HL-60/S4 treated with phorbol 12-myristate 13-acetate at 8.2 ng/mL for 4 days and 3 days (cell line): Measurements from ENCODE around the gene ANKFY1.
"Not testable (repeated sequence)": the region's sequence is repeated elsewhere in the genome, so short reads cannot be mapped to it uniquely, and the experiment has no call there.

Experiments
- in situ Hi-C: fragments of 300-500 bp; cut with MboI; formaldehyde crosslinking; loops from 2 replicates; pipeline ENCODE4 v1.15.0; 2022; ENCODE audit warnings: low sequenced_read_pairs

Gene ANKFY1

GRCh38 chr17:4262703-4263102 lies 1.1 kb downstream of the ANKFY1 start:
- in situ Hi-C loops = no loop called here

- in situ Hi-C loops = no loop called here
Measured at GRCh38 chr17:4261452-4261851, 2.3 kb downstream of the ANKFY1 start.

- in situ Hi-C loops = no loop called here
Measured at GRCh38 chr17:4258867-4259266, 4.9 kb downstream of the ANKFY1 start.

GRCh38 chr17:4256952-4257351 lies 6.8 kb downstream of the ANKFY1 start:
- in situ Hi-C loops = no loop called here

GRCh38 chr17:4255271-4255670 lies 8.5 kb downstream of the ANKFY1 start:
- in situ Hi-C loops = not testable (repeated sequence)

GRCh38 chr17:4250887-4251286 lies 12.9 kb downstream of the ANKFY1 start:
- in situ Hi-C loops = no loop called here

- in situ Hi-C loops = no loop called here
Measured at GRCh38 chr17:4249452-4250029, 14.2 kb downstream of the ANKFY1 start.

- in situ Hi-C loops = no loop called here
Measured at GRCh38 chr17:4248504-4249277, 15.1 kb downstream of the ANKFY1 start.

- in situ Hi-C loops = no loop called here
Measured at GRCh38 chr17:4247971-4248388, 15.8 kb downstream of the ANKFY1 start.

- in situ Hi-C loops = no loop called here
Measured at GRCh38 chr17:4247361-4247970, 16.3 kb downstream of the ANKFY1 start.

- in situ Hi-C loops = no loop called here
Measured at GRCh38 chr17:4246674-4247073, 17.1 kb downstream of the ANKFY1 start.

GRCh38 chr17:4241535-4241934 lies 22.2 kb downstream of the ANKFY1 start:
- in situ Hi-C loops = no loop called here

GRCh38 chr17:4236456-4236855 lies 27.3 kb downstream of the ANKFY1 start:
- in situ Hi-C loops = no loop called here

- in situ Hi-C loops = no loop called here
Measured at GRCh38 chr17:4235372-4236279, 28.2 kb downstream of the ANKFY1 start.

GRCh38 chr17:4234401-4234800 lies 29.4 kb downstream of the ANKFY1 start:
- in situ Hi-C loops = no loop called here

GRCh38 chr17:4233668-4234258 lies 30.0 kb downstream of the ANKFY1 start:
- in situ Hi-C loops = no loop called here

GRCh38 chr17:4232168-4232813 lies 31.5 kb downstream of the ANKFY1 start:
- in situ Hi-C loops = no loop called here

GRCh38 chr17:4229627-4230541 lies 33.9 kb downstream of the ANKFY1 start:
- in situ Hi-C loops = no loop called here
